ENCODE measurements around the gene PDE7B. TPM values are rescaled to one million over a fixed set of nuclear protein-coding genes. Genes with fewer than 3 reads are reported as not detected.

The PDE7B gene
- total and polyA plus RNA-seq, 2 donors (not counting 1 experiment from before 2014, with no cell fraction given), result 2.6 to 7.5 TPM

- H3K4me3 ChIP-seq (ENCODE audit: control extremely low read depth in 1 of 5, extremely low read depth in 1 of 5, insufficient read depth in 1 of 5, low read depth in 2 of 5, low read length in 4 of 5), result no peak overlapping the region
- POLR2A ChIA-PET, result no interaction called here
- no peaks in the 10 kb centered on the region for H3K79me2 ChIP-seq (ENCODE audit: control insufficient read depth, insufficient read depth, low read length)
- no peaks in the 10 kb centered on the region for H3K4me1 ChIP-seq (ENCODE audit: control insufficient read depth in 2 of 2, insufficient read depth in 2 of 2, low read length in 2 of 2)
- H3K36me3 ChIP-seq (replicated peaks in 1 of 2; ENCODE audit: control extremely low read depth in 1 of 2, control insufficient read depth in 1 of 2, extremely low read depth in 1 of 2, insufficient read depth in 2 of 2, low read length in 1 of 2), result no peaks in the 10 kb centered on the region
- no peaks in the 10 kb centered on the region for H3K9me3 ChIP-seq (ENCODE audit: control extremely low read depth in 1 of 3, control insufficient read depth in 2 of 3, insufficient read depth in 1 of 3, low read length in 2 of 3)
- ATAC-seq (ENCODE audit: low read depth), result no peak
- Mint-ChIP-seq H3K9me3 (ENCODE audit: insufficient read depth) (no peaks in the 10 kb centered on the region), H3K4me1 (no peaks in the 10 kb centered on the region), H3K4me3 (no peak overlapping the region), H3K27ac (no peak overlapping the region), H3K27me3 (no peaks in the 10 kb centered on the region)
- H3K27ac ChIP-seq (ENCODE audit: low read length in 2 of 2), result no peak overlapping the region
- no peak for DNase-seq
- H2AFZ ChIP-seq (ENCODE audit: insufficient read depth, low read depth, low read length, poor library complexity, severe bottlenecking), result no peak overlapping the region
- WGBS (ENCODE audit: insufficient coverage), result no CpG with 5 or more reads among the region's 1 CpG
- intact Hi-C loops (cut with micrococcal nuclease), result no loop called here
- H3K27me3 ChIP-seq (replicated peaks in 1 of 4; ENCODE audit: control extremely low read depth in 1 of 4, control insufficient read depth in 3 of 4, insufficient read depth in 4 of 4, low read length in 3 of 4), result no peaks in the 10 kb centered on the region
- H3K9ac ChIP-seq (ENCODE audit: low read length), result no peak overlapping the region
- CTCF ChIA-PET, result no interaction called here
- H3K4me2 ChIP-seq (replicated peaks; ENCODE audit: low read depth, low read length, poor library complexity, severe bottlenecking), result no peak overlapping the region
- no peaks in the 10 kb centered on the region for H4K20me1 ChIP-seq (ENCODE audit: control insufficient read depth, insufficient read depth, low read length, poor library complexity, severe bottlenecking)
- TF ChIP-seq CTCF (IDR thresholded peaks at IDR 0.05) (no peak), EZH2 (IDR thresholded peaks at IDR 0.05; ENCODE audit: borderline replicate concordance, insufficient read depth, low read depth, low read length, poor library complexity, severe bottlenecking) (no peak)
Observed at GRCh38 chr6:136123468-136123867, 272.0 kb downstream of the PDE7B start.

- 94% methylated on average over 2 of the region's 2 CpGs for WGBS (ENCODE audit: insufficient coverage)
- no peak overlapping the region for H3K27ac ChIP-seq (ENCODE audit: low read length in 2 of 2)
- H3K4me2 ChIP-seq (replicated peaks; ENCODE audit: low read depth, low read length, poor library complexity, severe bottlenecking), result no peak overlapping the region
- H2AFZ ChIP-seq (ENCODE audit: insufficient read depth, low read depth, low read length, poor library complexity, severe bottlenecking), result no peak overlapping the region
- H3K4me3 Mint-ChIP-seq, result no peak overlapping the region
- TF ChIP-seq CTCF (IDR thresholded peaks at IDR 0.05), result no peak
- TF ChIP-seq EZH2 (IDR thresholded peaks at IDR 0.05; ENCODE audit: borderline replicate concordance, insufficient read depth, low read depth, low read length, poor library complexity, severe bottlenecking), result no peak
- intact Hi-C loops (cut with micrococcal nuclease), result no loop called here
- no peaks in the 10 kb centered on the region for H4K20me1 ChIP-seq (ENCODE audit: control insufficient read depth, insufficient read depth, low read length, poor library complexity, severe bottlenecking)
- H3K4me1 Mint-ChIP-seq, result no peaks in the 10 kb centered on the region
- H3K79me2 ChIP-seq (ENCODE audit: control insufficient read depth, insufficient read depth, low read length), result no peaks in the 10 kb centered on the region
- H3K27me3 Mint-ChIP-seq, result no peaks in the 10 kb centered on the region
- no peaks in the 10 kb centered on the region for H3K27me3 ChIP-seq (replicated peaks in 1 of 4; ENCODE audit: control extremely low read depth in 1 of 4, control insufficient read depth in 3 of 4, insufficient read depth in 4 of 4, low read length in 3 of 4)
- no peaks in the 10 kb centered on the region for H3K36me3 ChIP-seq (replicated peaks in 1 of 2; ENCODE audit: control extremely low read depth in 1 of 2, control insufficient read depth in 1 of 2, extremely low read depth in 1 of 2, insufficient read depth in 2 of 2, low read length in 1 of 2)
- DNase-seq (no peak), ATAC-seq (ENCODE audit: low read depth) (no peak)
- H3K9ac ChIP-seq (ENCODE audit: low read length), result no peak overlapping the region
- no peaks in the 10 kb centered on the region for H3K4me1 ChIP-seq (ENCODE audit: control insufficient read depth in 2 of 2, insufficient read depth in 2 of 2, low read length in 2 of 2)
- no peak overlapping the region for H3K4me3 ChIP-seq (ENCODE audit: control extremely low read depth in 1 of 5, extremely low read depth in 1 of 5, insufficient read depth in 1 of 5, low read depth in 2 of 5, low read length in 4 of 5)
- no peak overlapping the region for H3K27ac Mint-ChIP-seq
- ChIA-PET CTCF (no interaction called here), POLR2A (no interaction called here)
- H3K9me3 Mint-ChIP-seq (ENCODE audit: insufficient read depth), result peaks cover 5% of the 10 kb centered on the region
- H3K9me3 ChIP-seq (ENCODE audit: control extremely low read depth in 1 of 3, control insufficient read depth in 2 of 3, insufficient read depth in 1 of 3, low read length in 2 of 3), result peaks cover 0 to 9% (median under 1%) of the 10 kb centered on the region in 3 donors
Observed at GRCh38 chr6:136125585-136125984, 274.1 kb downstream of the PDE7B start.
